Ascending aorta (tissue), 2 donors: ENCODE data around the gene GNA15. TPM values are rescaled to one million over a fixed set of nuclear protein-coding genes. Genes with fewer than 3 reads are reported as not detected.

Experiments used
- DNase-seq, 2 donors: peaks; one replicate each; pipeline ENCODE4 v3.0.0-alpha.2; 2019; ENCODE audit warnings: low spot score in 2 of 2
- H3K27ac ChIP-seq, 2 donors: fragments of 200-600 bp; sonication (generic); one replicate each; pipeline ENCODE4 v1.5.1; 2016 to 2017; ENCODE audit warnings: mild to moderate bottlenecking in 1 of 2
- H3K27me3 ChIP-seq: fragments of 200-600 bp; sonication (generic); one replicate; pipeline ENCODE4 v1.5.1; 2017
- H3K36me3 ChIP-seq, 2 donors: fragments of 200-600 bp; sonication (generic); one replicate each; pipeline ENCODE4 v1.5.1; 2016
- H3K4me1 ChIP-seq, 2 donors: fragments of 200-600 bp; sonication (generic); one replicate each; pipeline ENCODE4 v1.5.1; 2016 to 2017; ENCODE audit warnings: mild to moderate bottlenecking in 1 of 2
- H3K4me3 ChIP-seq, 2 donors: fragments of 200-600 bp; sonication (generic); one replicate each; pipeline ENCODE4 v1.5.1; 2016 to 2017; ENCODE audit warnings: mild to moderate bottlenecking in 1 of 2
- H3K9me3 ChIP-seq, 2 donors: fragments of 200-600 bp; sonication (generic); one replicate each; pipeline ENCODE4 v1.5.1; 2016
- intact Hi-C: fragments of 100-400 bp; cut with DNase I; formaldehyde crosslinking; loops from one replicate; pipeline ENCODE4 v1.15.1; 2023
- total RNA-seq: library from RNA; depleted of rRNA; stranded (reverse); fragments of >200 nt; gene quantifications from one replicate; pipeline ENCODE4 v1.1.0, GENCODE V29; 2016
- TF ChIP-seq, protein P1 (sequence below), 3 experiments: fragments of 200-600 bp in 2 of 3; fragments of 450-650 bp in 1 of 3; sonication (generic) in 2 of 3; IDR thresholded peaks; one replicate each; pipeline ENCODE4 v1.5.1; 2016 to 2019; ENCODE audit warnings: antibody characterized with exemption in 3 of 3, mild to moderate bottlenecking in 1 of 3, moderate library complexity in 1 of 3

The GNA15 gene
- total RNA-seq, 1 donor from 2014 or later, result 7.1 TPM

GRCh38 chr19:3117716-3118115 lies 18.1 kb upstream of the GNA15 start:
- DNase-seq, result no peak
- TF ChIP-seq, protein P1, sequence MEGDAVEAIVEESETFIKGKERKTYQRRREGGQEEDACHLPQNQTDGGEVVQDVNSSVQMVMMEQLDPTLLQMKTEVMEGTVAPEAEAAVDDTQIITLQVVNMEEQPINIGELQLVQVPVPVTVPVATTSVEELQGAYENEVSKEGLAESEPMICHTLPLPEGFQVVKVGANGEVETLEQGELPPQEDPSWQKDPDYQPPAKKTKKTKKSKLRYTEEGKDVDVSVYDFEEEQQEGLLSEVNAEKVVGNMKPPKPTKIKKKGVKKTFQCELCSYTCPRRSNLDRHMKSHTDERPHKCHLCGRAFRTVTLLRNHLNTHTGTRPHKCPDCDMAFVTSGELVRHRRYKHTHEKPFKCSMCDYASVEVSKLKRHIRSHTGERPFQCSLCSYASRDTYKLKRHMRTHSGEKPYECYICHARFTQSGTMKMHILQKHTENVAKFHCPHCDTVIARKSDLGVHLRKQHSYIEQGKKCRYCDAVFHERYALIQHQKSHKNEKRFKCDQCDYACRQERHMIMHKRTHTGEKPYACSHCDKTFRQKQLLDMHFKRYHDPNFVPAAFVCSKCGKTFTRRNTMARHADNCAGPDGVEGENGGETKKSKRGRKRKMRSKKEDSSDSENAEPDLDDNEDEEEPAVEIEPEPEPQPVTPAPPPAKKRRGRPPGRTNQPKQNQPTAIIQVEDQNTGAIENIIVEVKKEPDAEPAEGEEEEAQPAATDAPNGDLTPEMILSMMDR (IDR thresholded peaks at IDR 0.05), result no peak
- H3K27me3 ChIP-seq, result no peaks in the 10 kb centered on the region
- H3K27ac ChIP-seq, result no peak overlapping the region
- no peaks in the 10 kb centered on the region for H3K4me1 ChIP-seq
- no peaks in the 10 kb centered on the region for H3K9me3 ChIP-seq
- intact Hi-C loops, result no loop called here
- no peak overlapping the region for H3K4me3 ChIP-seq
- peaks cover 68 to 74% of the 10 kb centered on the region in 2 donors for H3K36me3 ChIP-seq

DNA sequence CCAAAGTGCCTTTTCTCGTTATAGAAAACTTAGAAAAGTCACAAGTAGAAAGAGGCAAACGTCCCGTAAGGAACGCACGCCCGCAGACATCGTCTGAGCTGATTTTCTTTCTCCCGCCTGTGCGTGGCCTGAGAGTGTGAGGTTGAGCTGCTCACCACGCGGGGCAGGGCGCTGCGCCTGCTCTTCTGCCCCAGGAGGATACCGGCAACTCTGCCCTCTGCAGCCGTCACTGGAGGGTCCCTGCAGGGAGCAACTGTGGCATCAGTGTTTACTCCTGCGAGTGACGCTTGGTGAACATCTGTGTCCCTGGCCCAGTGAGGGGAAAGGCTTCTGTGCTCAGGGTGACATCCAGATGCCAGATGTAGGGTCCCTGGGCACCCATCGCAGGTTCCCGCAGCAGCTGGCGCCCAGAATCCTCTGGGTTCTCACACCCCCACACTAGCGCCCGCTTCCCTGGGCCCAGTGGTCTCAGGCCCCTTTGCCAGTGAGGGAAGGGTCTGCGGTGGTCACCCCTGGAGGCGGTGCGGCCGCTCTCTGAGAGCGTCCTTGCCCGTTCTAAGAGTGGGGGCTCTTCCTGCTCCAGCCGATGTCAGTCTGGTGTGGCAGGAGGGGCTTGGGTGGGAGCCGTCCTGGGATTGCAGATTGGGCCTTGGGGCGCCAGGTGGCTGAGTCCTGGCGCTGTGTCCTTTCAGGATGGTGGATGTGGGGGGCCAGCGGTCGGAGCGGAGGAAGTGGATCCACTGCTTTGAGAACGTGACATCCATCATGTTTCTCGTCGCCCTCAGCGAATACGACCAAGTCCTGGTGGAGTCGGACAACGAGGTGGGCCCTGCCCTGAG lies 17.4 kb upstream of the GNA15 start:
- H3K27ac ChIP-seq, result no peak overlapping the region
- intact Hi-C loops, result no loop called here
- no peak overlapping the region for H3K4me3 ChIP-seq
- no peaks in the 10 kb centered on the region for H3K27me3 ChIP-seq
- H3K9me3 ChIP-seq, result no peaks in the 10 kb centered on the region
- no peak for DNase-seq
- peaks cover 63 to 71% of the 10 kb centered on the region in 2 donors for H3K36me3 ChIP-seq
- H3K4me1 ChIP-seq, result no peaks in the 10 kb centered on the region
- TF ChIP-seq, protein P1 (IDR thresholded peaks at IDR 0.05), result no peak

DNA sequence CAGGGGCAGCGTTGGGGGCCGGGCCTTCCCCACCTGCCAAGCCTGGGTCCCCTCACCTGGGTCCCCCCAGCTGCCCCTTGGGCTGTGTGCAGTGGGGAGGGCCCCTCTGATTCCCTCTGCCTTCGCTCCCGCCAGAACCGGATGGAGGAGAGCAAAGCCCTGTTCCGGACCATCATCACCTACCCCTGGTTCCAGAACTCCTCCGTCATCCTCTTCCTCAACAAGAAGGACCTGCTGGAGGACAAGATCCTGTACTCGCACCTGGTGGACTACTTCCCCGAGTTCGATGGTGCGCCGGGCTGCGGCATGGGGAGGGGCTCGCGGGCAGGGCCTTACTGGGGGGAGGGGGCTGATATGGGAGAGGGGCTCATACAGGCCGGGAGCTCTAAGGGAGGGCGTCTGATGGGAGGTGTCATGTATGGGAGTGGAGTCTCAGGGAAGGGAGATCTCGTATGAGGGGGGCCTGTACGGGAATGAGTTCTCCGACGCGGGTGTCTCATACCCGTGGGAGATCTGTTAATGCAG lies 16.7 kb upstream of the GNA15 start:
- no peaks in the 10 kb centered on the region for H3K27me3 ChIP-seq
- no peak overlapping the region for H3K4me3 ChIP-seq
- intact Hi-C loops, result no loop called here
- no peak overlapping the region for H3K27ac ChIP-seq
- no peak for DNase-seq
- H3K4me1 ChIP-seq, result no peaks in the 10 kb centered on the region
- no peaks in the 10 kb centered on the region for H3K9me3 ChIP-seq
- H3K36me3 ChIP-seq, result peaks cover 58 to 64% of the 10 kb centered on the region in 2 donors
- TF ChIP-seq, protein P1 (IDR thresholded peaks at IDR 0.05), result no peak

DNA sequence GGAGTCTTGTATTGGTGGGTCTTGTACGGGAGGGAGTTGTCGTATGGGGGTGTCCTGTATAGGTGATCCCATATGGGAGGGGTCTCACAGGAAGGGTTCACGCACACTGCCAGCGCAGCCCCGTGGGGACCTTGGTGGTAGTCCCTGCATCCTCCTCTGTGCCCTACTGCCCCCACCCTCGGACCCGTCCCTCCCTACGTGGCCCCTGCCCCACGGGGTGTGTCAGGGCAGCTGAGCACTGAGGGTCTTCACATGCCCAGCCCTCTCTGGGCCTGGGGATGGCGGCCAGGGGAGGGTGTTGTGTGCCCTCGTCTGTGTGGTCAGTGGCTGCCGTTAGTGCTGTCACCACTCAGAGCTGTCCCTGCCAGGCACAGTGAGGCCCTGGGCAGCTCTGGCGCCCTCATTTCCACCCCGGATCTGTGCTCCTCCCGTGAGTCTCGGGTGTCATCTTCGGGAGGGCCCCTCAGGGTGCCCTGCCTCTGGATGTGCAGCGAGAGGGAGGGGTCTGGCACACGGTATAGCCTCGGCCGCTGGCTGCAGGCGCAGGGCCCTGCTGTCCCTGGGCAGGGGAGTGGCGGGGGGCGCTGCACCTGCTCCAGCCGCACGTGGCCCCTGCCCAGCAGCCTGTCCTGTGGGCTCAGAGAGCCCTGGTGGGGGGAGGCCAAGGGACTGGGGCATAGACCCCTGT lies 16.0 kb upstream of the GNA15 start:
- Histone ChIP-seq H3K27ac (no peak overlapping the region), H3K4me3 (no peak overlapping the region), H3K27me3 (no peaks in the 10 kb centered on the region), H3K4me1 (no peaks in the 10 kb centered on the region), H3K9me3 (no peaks in the 10 kb centered on the region), H3K36me3 (peaks cover 56 to 57% of the 10 kb centered on the region in 2 donors)
- intact Hi-C loops, result no loop called here
- TF ChIP-seq, protein P1 (IDR thresholded peaks at IDR 0.05), result no peak
- DNase-seq, result no peak

GRCh38 chr19:3120611-3121276 lies 15.1 kb upstream of the GNA15 start:
- Histone ChIP-seq H3K27ac (no peak overlapping the region), H3K4me1 (no peaks in the 10 kb centered on the region), H3K9me3 (no peaks in the 10 kb centered on the region), H3K27me3 (no peaks in the 10 kb centered on the region), H3K36me3 (peaks cover 51 to 53% of the 10 kb centered on the region in 2 donors), H3K4me3 (no peak overlapping the region)
- intact Hi-C loops, result no loop called here
- TF ChIP-seq, protein P1 (IDR thresholded peaks at IDR 0.05), result no peak
- no peak for DNase-seq
